T47D (cell line): Measurements from ENCODE around the gene OR6K3.
"Not testable (repeated sequence)": the region's sequence is repeated elsewhere in the genome, so short reads cannot be mapped to it uniquely, and the experiment has no call there.

Source experiments
- DNase-seq, 2 experiments: peaks; one replicate each; pipeline versions ENCODE4 v3.0.0 to v3.0.0-alpha.2; 2011 to 2012; ENCODE audit warnings: low read depth in 1 of 2, low spot score in 1 of 2
- JUND ChIP-seq: IDR thresholded peaks from 2 replicates; pipeline ENCODE4 v1.6.1; 2012; ENCODE audit warnings: low read depth
- in situ Hi-C: cut with HindIII; loops from 2 replicates; pipeline ENCODE4 v1.10.0; 2016; ENCODE audit warnings: low sequenced_read_pairs, low pct_unique_long_range_greater_than_20kb

OR6K3 gene

DNA sequence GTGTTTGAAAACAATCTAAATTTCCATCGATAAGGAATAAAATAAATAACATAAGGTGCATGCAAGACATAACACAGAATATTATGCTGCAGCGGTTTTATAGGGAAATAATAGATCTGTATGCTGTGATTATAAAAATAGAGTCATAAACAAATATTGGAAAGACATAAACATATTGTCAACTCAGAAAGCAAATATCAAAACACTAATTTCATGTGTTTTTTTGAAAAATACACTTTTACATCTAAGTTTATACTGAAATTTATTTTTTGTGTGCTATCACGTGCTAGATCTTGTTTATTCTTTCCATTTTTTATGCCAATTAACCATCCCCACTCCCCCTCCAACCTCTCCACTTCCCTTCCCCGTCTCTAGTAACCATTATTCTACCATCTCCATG, 9.4 kb downstream of the OR6K3 start:
- no peak for DNase-seq
- in situ Hi-C loops, result no loop called here

DNA sequence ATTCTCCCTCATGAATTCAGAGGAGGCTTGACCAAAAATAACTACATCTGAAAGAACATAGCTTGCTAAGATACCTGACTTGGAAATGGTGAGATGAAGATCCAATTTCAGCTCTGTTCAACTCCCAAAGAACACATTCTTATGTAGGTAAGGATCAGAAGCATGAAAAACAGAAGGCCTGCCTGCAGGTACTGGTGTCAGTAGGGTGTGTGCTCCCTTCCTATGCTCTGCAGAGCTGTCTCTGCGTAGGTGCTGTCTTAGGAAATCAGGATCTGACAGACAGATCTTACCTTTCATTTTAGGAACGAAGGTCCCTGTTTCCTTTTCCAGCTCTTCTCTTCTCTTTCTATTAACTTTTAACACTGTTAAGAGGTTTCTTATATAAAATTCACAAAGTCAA, 14.4 kb downstream of the OR6K3 start:
- no peak for DNase-seq
- in situ Hi-C loops, result no loop called here
- TF ChIP-seq JUND, result no peak

More for the DNA sequence above, 9.4 kb downstream of the OR6K3 start:
- TF ChIP-seq JUND, result no peak

DNA sequence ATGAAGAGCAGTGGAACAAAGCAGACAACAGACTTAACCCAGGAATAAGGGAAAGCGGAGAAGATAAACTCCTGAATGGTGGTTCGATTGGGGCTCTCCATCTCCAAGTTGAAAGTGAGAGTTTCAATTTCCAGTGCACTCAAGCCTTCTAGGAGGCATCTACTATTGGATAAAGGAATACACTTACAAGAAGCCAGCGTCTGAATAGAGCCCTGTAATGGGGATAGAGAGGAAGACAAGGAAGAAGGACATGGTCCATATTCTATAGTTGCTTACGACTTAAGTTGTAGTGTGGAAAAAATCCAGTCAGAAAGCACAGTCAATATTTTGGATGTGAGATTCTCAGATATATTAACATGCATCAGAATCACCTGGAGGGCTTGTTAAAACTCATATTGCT, 20.0 kb downstream of the OR6K3 start, which contains the start of gene OR6K2:
OR6K2 (minus strand) TSS at position 101 of the 400 bp plus-strand sequence; CDS start at position 101, 0 bp downstream.
- TF ChIP-seq JUND, result no peak
- no peak for DNase-seq
- in situ Hi-C loops, result no loop called here

GRCh38 chr1:158694596-158694995, 25.9 kb downstream of the OR6K3 start:
- in situ Hi-C loops, result no loop called here
- no peak for TF ChIP-seq JUND
- DNase-seq, result no peak

DNA sequence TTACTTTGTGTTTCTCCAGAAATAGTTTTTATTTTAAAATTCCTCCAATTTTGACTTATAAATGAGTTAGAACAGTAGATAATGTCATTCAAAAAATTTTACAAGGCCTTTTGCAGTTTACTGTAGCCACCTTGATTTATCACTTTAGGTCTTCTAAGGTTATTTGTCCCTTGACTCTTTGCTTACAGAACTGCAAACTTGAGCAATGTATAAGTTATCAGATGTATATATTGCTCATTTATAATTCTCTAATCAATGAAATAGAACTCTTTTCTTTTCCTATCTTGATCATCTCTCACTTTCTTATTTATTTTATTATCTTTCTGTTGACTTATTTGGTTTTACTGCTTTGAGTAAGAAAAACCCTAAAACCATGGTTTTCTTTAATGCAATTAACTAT, 28.2 kb downstream of the OR6K3 start:
- in situ Hi-C loops, result no loop called here
- no peak for TF ChIP-seq JUND
- DNase-seq, result no peak

DNA sequence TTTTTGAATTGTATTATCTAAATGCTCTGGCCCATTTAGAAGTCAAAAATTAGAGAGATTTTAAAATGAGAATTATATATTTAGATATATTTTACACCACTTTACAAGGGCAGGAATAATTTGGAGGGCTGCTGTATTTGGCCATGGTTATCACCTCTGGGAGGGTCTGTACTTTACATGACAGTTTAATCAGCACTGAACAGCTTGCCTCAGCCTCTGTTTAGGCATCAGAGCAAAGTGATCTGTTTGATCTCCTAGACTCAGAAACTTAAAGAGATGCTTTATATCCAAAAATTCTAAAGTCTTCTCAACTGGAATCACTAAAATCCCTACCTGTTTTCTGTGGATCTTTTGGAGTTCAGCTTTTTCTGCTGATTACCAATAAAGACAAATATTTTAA, 28.6 kb downstream of the OR6K3 start:
- no peak for TF ChIP-seq JUND
- DNase-seq, result no peak
- in situ Hi-C loops, result no loop called here

- DNase-seq, in situ Hi-C loops: not testable (repeated sequence)
These were observed 29.4 kb downstream of the OR6K3 start for GRCh38 chr1:158691149-158691548.

- DNase-seq, result no peak
- TF ChIP-seq JUND, result no peak
- in situ Hi-C loops, result no loop called here
These were observed 30.6 kb downstream of the OR6K3 start for GRCh38 chr1:158689875-158690274.

GRCh38 chr1:158689110-158689509, 31.4 kb downstream of the OR6K3 start:
- no peak for TF ChIP-seq JUND
- in situ Hi-C loops, result no loop called here
- no peak for DNase-seq

GRCh38 chr1:158688343-158688742, 32.2 kb downstream of the OR6K3 start:
- in situ Hi-C loops, DNase-seq: not testable (repeated sequence)

DNA sequence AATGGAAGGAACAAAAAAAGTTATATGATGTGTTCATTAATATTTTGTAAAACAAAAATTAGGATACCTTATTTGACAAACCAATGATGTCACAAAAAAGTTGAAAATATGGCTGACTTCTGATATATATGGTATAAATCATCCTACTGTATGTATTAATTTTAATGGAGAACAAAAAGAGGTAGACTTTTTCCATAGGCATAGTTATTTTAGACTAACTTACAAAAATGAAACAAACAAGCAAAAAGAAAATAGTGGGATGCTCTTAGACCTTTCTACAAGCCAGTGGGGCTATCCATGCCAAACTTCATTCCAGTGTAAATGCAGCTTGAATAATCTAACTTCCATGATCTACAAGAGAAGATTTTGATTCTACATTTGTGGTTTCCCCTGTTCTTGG, 33.5 kb downstream of the OR6K3 start:
- in situ Hi-C loops, result no loop called here
- no peak for DNase-seq
- TF ChIP-seq JUND, result no peak

DNA sequence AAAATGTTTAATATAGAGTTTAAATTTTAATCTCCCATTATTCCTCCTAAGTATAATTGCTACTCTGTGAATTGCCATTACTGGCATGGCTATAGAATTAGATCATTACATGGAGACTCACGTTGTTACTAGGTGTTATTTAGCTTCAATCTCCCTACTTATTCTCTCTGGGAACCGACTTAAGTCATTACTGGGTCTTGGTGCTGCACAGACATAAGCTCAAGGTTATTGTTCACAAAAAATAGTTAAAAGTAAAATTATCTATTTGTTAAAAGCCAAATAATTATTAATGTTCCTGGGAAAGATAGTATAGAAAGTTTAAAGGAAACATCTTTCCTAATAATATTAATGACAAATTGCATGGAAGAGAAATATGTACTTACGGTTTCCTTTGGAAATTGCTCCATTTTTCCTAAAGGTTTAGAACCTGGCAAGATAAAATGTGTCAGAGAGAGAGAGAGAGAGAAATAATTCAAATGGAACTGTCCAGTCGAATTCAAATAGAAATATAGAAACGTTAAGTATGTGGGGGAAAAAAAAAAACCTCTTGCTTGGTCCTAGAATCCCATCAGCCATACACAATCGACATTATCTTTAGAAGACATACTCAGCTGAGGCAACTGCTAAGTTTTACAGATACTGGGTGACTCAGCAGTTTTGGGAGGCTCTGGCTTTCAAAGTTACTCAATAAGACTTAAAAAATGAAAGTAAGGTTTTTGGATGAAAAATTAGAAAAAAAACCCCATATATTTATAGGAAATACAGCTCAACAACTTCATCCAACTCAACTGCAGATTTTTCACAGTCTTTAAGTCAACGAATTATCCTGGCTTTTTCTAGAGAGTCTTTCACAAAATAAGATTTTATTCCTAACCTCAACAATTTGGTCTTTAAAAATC, 34.2 kb downstream of the OR6K3 start, which contains the start of gene SPTA1:
SPTA1 (minus strand) TSS at position 605 of the 899 bp plus-strand sequence; CDS start at position 407, 198 bp downstream.
- in situ Hi-C loops, result no loop called here
- TF ChIP-seq JUND, result no peak
- DNase-seq, result no peak

GRCh38 chr1:158685085-158685484, 35.4 kb downstream of the OR6K3 start:
- in situ Hi-C loops, result no loop called here
- no peak for TF ChIP-seq JUND
- DNase-seq, result no peak
